Liver (tissue), 9 donors: ENCODE data around the gene USP35. TPM values are rescaled to one million over a fixed set of nuclear protein-coding genes. Genes with fewer than 3 reads are reported as not detected.

ENCODE experiments used
- DNase-seq: peaks from one replicate; pipeline ENCODE4 v3.0.0-alpha.2; 2017; ENCODE audit warnings: low spot score
- H3K27ac ChIP-seq, 2 donors: one replicate each; pipeline ENCODE4 v1.7.0; 2013; ENCODE audit warnings: inconsistent platforms in 2 of 2, low read length in 2 of 2, control low read depth in 1 of 2, low read depth in 1 of 2, mild to moderate bottlenecking in 1 of 2
- H3K27me3 ChIP-seq, 4 donors: one replicate each; pipeline versions ENCODE4 v1.6.1 to v1.7.0; 2013; ENCODE audit warnings: low read length in 3 of 4, inconsistent platforms in 1 of 4, mild to moderate bottlenecking in 1 of 4, moderate library complexity in 1 of 4; ENCODE audit not compliant: control insufficient read depth in 4 of 4, insufficient read depth in 4 of 4
- H3K36me3 ChIP-seq, 4 donors: one replicate each; pipeline versions ENCODE4 v1.6.1 to v1.7.0; 2013; ENCODE audit warnings: low read length in 3 of 4, mild to moderate bottlenecking in 3 of 4, low read depth in 1 of 4, moderate library complexity in 1 of 4; ENCODE audit not compliant: control insufficient read depth in 4 of 4, insufficient read depth in 3 of 4
- H3K4me1 ChIP-seq, 4 donors: one replicate each; pipeline versions ENCODE4 v1.6.1 to v1.7.0; 2013; ENCODE audit warnings: low read length in 3 of 4, mild to moderate bottlenecking in 3 of 4, moderate library complexity in 1 of 4; ENCODE audit not compliant: control insufficient read depth in 4 of 4, insufficient read depth in 4 of 4
- H3K4me3 ChIP-seq, 3 donors: one replicate each; pipeline versions ENCODE4 v1.6.1 to v1.7.0; 2013; ENCODE audit warnings: low read length in 3 of 3, control low read depth in 1 of 3, low read depth in 1 of 3, mild to moderate bottlenecking in 1 of 3
- H3K9ac ChIP-seq, 2 donors: one replicate each; pipeline ENCODE4 v1.7.0; 2013; ENCODE audit warnings: low read length in 2 of 2, mild to moderate bottlenecking in 2 of 2, moderate library complexity in 2 of 2, control low read depth in 1 of 2, low read depth in 1 of 2
- H3K9me3 ChIP-seq, 4 donors: one replicate each; pipeline versions ENCODE4 v1.6.1 to v1.7.0; 2013; ENCODE audit warnings: low read length in 3 of 4; ENCODE audit not compliant: control insufficient read depth in 4 of 4
- EGR1 ChIP-seq, 2 donors: IDR thresholded peaks; 2 replicates each; pipeline ENCODE4 v1.6.1; 2016 to 2018; ENCODE audit warnings: antibody characterized with exemption in 2 of 2, low read depth in 2 of 2
- FOXA1 ChIP-seq: IDR thresholded peaks from 2 replicates; pipeline ENCODE4 v1.6.1; 2016; ENCODE audit warnings: antibody characterized with exemption
- FOXA2 ChIP-seq: IDR thresholded peaks from 2 replicates; pipeline ENCODE4 v1.6.1; 2016; ENCODE audit warnings: antibody characterized with exemption
- GABPA ChIP-seq, 2 donors: IDR thresholded peaks in 1 of 2; conservative IDR thresholded peaks in 1 of 2; 2 replicates each; pipeline ENCODE4 v1.6.1; 2016; ENCODE audit warnings: antibody characterized with exemption in 2 of 2, mild to moderate bottlenecking in 1 of 2, moderate library complexity in 1 of 2
- HNF4A ChIP-seq, 2 donors: conservative IDR thresholded peaks; 2 replicates each; pipeline ENCODE4 v1.6.1; 2016; ENCODE audit warnings: antibody characterized with exemption in 2 of 2, mild to moderate bottlenecking in 2 of 2
- HNF4G ChIP-seq: IDR thresholded peaks from 2 replicates; pipeline ENCODE4 v1.6.1; 2016; ENCODE audit warnings: antibody characterized with exemption
- JUND ChIP-seq, 2 donors: IDR thresholded peaks; 2 replicates each; pipeline ENCODE4 v1.6.1; 2016; ENCODE audit warnings: antibody characterized with exemption in 2 of 2
- NR2F2 ChIP-seq: IDR thresholded peaks from 2 replicates; pipeline ENCODE4 v1.6.1; 2016; ENCODE audit warnings: antibody characterized with exemption
- RAD21 ChIP-seq, 2 donors: IDR thresholded peaks; 2 replicates each; pipeline ENCODE4 v1.6.1; 2016; ENCODE audit warnings: antibody characterized with exemption in 2 of 2, mild to moderate bottlenecking in 2 of 2
- RXRA ChIP-seq, 2 donors: IDR thresholded peaks; 2 replicates each; pipeline ENCODE4 v1.6.1; 2017 to 2018; ENCODE audit warnings: antibody characterized with exemption in 2 of 2, mild to moderate bottlenecking in 1 of 2
- SP1 ChIP-seq: IDR thresholded peaks from 2 replicates; pipeline ENCODE4 v1.6.1; 2018; ENCODE audit warnings: antibody characterized with exemption, mild to moderate bottlenecking
- TAF1 ChIP-seq: conservative IDR thresholded peaks from 2 replicates; pipeline ENCODE4 v1.6.1; 2016; ENCODE audit warnings: antibody characterized with exemption, mild to moderate bottlenecking
- YY1 ChIP-seq: IDR thresholded peaks from 2 replicates; pipeline ENCODE4 v1.6.1; 2016; ENCODE audit warnings: antibody characterized with exemption, mild to moderate bottlenecking
- WGBS: extraction: QIAGEN DNeasy Blood & Tissue Kit; methylation state at CpG from one replicate; pipeline ENCODE4 v1.1.7; 2013; 5-methylcytosine and 5-hydroxymethylcytosine counted together
- polyA plus RNA-seq, 2 donors: library from polyadenylated mRNA; stranded (reverse) in 1 of 2; unstranded in 1 of 2; fragments of 200-250 nt in 1 of 2; fragments of >200 nt in 1 of 2; fragmentation: Nextera tagmentation in 1 of 2; extraction: Ambion mirVana in 1 of 2; gene quantifications; one replicate each; pipeline versions ENCODE4 v1.2.1 to v1.2.3, GENCODE V29; 2013 to 2015
- total RNA-seq, 2 donors: library from RNA; depleted of rRNA; stranded (reverse); fragments of >200 nt; gene quantifications; one replicate each; pipeline ENCODE4 v1.2.3, GENCODE V29; 2014
- TF ChIP-seq, protein P1 (sequence below): IDR thresholded peaks from 2 replicates; pipeline ENCODE4 v1.6.1; 2016; ENCODE audit warnings: antibody characterized with exemption
- TF ChIP-seq, protein P2 (sequence below): IDR thresholded peaks from 2 replicates; pipeline ENCODE4 v1.6.1; 2016; ENCODE audit warnings: antibody characterized with exemption, mild to moderate bottlenecking
- TF ChIP-seq, protein P3 (sequence below): IDR thresholded peaks from 2 replicates; pipeline ENCODE4 v1.6.1; 2016; ENCODE audit warnings: antibody characterized with exemption
- donor health status: healthy.
- donor health status: healthy.
- donor health status: healthy.
- donor health status: healthy.
- donor health status: healthy.

Gene USP35
- total and polyA plus RNA-seq, 4 donors: 2.3 to 11.0 (median 4.8) TPM

DNA sequence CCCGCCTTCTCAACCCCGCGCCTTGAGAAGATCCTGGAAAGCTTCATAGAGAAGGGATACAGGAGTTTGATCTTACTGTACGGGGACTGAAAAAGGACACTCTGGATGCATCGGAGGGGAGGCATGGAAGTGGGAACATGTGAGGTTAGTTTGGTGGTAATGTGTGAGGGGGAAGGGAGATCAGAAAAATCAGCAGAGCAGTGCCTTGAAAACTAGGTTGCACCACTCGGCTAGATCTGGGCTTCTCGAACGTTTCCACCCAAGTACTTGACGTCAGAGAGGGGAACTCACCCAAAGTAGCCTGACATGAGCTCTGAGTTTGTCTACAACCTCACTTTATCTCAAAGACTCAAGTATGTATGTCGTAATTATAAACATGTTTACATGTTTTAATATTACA, 14.5 kb downstream of the USP35 start:
- 86% methylated on average over 10 of the region's 10 CpGs for WGBS
- peaks cover 3 to 40% (median 11%) of the 10 kb centered on the region in 4 donors for H3K36me3 ChIP-seq
- no peaks in the 10 kb centered on the region for H3K27me3 ChIP-seq
- no peaks in the 10 kb centered on the region for H3K9me3 ChIP-seq
- no peak overlapping the region for H3K27ac ChIP-seq
- DNase-seq: no peak
- no peaks in the 10 kb centered on the region for H3K4me1 ChIP-seq
- H3K9ac ChIP-seq: no peak overlapping the region
- no peak overlapping the region for H3K4me3 ChIP-seq
- TF ChIP-seq RAD21 (IDR thresholded peaks at IDR 0.05) (no peak), YY1 (no peak), FOXA1 (no peak), FOXA2 (no peak), TAF1 (no peak), HNF4A (conservative IDR thresholded peaks at IDR 0.05) (no peak)
- TF ChIP-seq, protein P1, sequence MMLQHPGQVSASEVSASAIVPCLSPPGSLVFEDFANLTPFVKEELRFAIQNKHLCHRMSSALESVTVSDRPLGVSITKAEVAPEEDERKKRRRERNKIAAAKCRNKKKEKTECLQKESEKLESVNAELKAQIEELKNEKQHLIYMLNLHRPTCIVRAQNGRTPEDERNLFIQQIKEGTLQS: no peak

DNA sequence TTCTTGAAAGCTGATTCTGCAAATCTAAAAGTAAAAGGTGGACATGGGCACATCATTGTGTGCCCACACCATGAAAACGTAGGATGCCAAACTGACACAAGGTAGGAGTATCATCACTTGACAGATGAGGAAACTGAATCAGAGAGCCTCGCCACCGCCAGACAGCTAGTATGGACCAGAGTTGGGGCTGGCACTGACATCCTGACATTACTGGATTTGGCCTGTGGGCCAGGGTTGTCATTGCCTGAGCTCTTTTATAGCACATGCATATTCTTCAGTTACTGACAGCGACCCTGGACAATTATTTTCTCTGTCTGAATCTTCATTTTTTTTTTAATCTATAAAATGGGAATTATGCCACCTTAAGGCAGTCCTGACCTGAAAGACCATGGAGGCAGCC, 16.5 kb downstream of the USP35 start:
- Histone ChIP-seq H3K27ac (no peak overlapping the region), H3K4me1 (no peaks in the 10 kb centered on the region), H3K9ac (no peak overlapping the region), H3K4me3 (no peak overlapping the region), H3K27me3 (no peaks in the 10 kb centered on the region), H3K9me3 (no peaks in the 10 kb centered on the region), H3K36me3 (peaks cover 9 to 42% (median 16%) of the 10 kb centered on the region in 4 donors)
- 99% methylated on average over 4 of the region's 4 CpGs for WGBS
- DNase-seq: no peak
- TF ChIP-seq JUND (IDR thresholded peaks at IDR 0.05): no peak
- no peak for TF ChIP-seq HNF4G
- TF ChIP-seq YY1: no peak
- TF ChIP-seq, protein P1: no peak
- TF ChIP-seq GABPA (IDR thresholded peaks at IDR 0.05 in 1 of 2, conservative IDR thresholded peaks at IDR 0.05 in 1 of 2): no peak
- TF ChIP-seq RXRA (IDR thresholded peaks at IDR 0.05): no peak
- TF ChIP-seq TAF1: no peak
- no peak for TF ChIP-seq NR2F2
- TF ChIP-seq SP1: no peak
- TF ChIP-seq FOXA1: no peak
- TF ChIP-seq EGR1 (IDR thresholded peaks at IDR 0.05; ENCODE audit: low read depth in 2 of 2): no peak
- TF ChIP-seq, protein P2, sequence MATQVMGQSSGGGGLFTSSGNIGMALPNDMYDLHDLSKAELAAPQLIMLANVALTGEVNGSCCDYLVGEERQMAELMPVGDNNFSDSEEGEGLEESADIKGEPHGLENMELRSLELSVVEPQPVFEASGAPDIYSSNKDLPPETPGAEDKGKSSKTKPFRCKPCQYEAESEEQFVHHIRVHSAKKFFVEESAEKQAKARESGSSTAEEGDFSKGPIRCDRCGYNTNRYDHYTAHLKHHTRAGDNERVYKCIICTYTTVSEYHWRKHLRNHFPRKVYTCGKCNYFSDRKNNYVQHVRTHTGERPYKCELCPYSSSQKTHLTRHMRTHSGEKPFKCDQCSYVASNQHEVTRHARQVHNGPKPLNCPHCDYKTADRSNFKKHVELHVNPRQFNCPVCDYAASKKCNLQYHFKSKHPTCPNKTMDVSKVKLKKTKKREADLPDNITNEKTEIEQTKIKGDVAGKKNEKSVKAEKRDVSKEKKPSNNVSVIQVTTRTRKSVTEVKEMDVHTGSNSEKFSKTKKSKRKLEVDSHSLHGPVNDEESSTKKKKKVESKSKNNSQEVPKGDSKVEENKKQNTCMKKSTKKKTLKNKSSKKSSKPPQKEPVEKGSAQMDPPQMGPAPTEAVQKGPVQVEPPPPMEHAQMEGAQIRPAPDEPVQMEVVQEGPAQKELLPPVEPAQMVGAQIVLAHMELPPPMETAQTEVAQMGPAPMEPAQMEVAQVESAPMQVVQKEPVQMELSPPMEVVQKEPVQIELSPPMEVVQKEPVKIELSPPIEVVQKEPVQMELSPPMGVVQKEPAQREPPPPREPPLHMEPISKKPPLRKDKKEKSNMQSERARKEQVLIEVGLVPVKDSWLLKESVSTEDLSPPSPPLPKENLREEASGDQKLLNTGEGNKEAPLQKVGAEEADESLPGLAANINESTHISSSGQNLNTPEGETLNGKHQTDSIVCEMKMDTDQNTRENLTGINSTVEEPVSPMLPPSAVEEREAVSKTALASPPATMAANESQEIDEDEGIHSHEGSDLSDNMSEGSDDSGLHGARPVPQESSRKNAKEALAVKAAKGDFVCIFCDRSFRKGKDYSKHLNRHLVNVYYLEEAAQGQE: no peak
- TF ChIP-seq FOXA2: no peak
- TF ChIP-seq RAD21 (IDR thresholded peaks at IDR 0.05): no peak
- TF ChIP-seq, protein P3, sequence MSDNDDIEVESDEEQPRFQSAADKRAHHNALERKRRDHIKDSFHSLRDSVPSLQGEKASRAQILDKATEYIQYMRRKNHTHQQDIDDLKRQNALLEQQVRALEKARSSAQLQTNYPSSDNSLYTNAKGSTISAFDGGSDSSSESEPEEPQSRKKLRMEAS: no peak
